Cerebellar cortex (tissue), 1 donor: ENCODE data around the gene HSPA4L.

Experiments
- DNase-seq: peaks from one replicate; pipeline ENCODE4 v3.0.0-alpha.2; 2015; ENCODE audit warnings: low spot score

HSPA4L gene

DNA sequence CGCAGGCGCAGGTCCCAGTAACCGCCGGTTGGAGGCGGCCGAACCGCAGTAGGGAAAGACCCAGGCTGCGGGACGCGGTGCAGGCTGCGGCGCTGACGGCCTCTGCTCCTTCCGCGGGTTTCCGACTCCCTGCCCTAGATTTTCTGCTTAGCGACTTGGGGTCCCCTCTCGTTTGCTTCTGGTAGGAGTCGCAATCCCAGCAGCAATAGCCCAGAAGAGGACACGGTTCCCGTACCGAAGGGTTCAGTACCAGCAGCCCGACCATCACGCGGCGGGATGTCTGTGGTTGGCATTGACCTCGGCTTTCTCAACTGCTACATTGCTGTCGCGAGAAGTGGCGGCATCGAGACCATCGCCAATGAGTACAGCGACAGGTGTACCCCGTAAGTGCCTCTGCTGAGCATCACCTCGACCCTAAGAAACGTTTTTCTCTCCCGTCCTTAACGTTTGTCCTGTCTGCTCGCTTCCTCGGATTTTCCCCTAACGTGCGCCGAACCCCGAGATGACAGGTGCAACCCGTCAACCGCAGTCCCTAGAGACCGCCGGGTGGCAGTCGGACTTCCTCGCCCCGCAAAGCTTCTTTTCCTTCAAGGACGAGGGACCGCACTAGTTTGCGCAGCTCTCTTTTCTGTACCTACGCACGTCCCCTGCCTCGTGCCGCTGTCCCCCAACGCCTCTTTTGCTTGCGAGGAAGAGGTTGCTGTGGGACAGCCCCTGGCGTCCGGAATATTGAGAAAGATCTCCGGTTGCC is at the start of gene HSPA4L:
Gene HSPA4L (plus strand): TSS at position 48 of the 751 bp plus-strand sequence. CDS start 229 bp downstream, at position 277.
- DNase-seq, result no peak

DNA sequence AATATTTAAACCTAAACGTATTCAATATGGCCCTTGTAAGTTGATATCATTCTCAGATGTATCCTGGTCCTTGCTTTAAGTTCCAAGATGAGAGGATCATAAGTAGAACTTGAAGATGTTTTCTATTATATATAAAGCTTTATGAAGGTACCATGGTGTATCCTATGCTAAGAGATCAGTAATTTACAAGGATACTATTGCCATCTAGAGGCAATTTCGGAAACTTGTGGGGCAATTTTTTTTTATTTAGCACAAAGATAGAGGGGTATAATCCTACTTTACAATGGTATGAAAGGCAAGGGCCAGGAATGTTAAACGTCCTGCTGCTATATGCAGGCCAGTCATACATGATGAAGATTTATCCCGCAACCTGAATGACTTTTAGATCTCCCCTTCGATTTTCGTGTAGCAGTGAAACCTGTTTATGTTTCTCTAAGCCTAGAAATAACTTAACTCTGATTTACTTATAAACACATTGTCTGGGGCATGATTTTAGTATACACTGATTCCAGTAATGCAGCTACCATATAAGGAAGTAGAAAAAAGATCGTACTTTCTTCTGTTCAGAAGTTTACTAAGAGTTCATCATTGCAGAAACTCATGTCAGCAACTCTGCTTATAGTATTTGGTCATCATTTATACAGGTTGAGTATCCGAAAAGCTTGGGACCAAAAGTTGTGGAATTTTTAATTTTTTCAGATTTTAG is 49.3 kb upstream of the HSPA4L start:
- peak; percentile 52 for DNase-seq

DNA sequence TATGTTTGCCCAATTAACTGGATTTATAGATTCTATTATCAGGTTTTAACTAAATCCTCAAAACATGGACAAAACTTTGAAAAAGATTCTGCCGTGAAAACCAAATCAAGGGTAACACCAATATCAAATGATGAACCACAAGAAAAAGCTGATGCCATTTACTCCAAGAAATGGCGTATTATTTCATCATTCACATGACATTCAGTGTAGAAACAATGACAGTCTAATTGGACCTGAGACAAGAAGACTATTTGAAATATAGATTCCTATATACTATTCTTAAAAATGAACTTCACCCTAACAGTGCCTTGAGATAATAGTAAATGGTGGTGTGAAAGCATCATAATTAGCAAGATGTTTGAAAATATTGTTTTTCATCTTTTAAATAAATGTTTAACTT is 47.1 kb upstream of the HSPA4L start:
- DNase-seq, result no peak

DNA sequence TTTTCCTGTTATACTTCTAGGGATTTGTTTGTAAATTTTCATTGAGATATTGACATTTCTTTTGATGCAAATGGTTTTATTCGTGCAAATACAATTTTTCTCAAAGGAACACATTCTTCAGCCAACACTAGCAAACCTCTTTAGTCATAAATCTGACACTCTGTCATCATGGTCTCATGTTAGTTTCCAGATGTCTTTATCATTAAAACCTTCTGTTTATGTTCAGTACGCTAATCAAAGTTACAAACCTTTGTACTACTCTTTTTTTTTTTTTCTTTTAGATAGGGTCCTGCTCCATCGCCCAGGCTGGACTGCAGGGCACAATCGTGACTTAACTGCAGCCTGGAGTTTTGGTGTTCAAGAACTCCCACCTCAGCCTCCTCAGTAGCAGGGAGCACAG is 44.8 kb upstream of the HSPA4L start:
- DNase-seq, result no peak

DNA sequence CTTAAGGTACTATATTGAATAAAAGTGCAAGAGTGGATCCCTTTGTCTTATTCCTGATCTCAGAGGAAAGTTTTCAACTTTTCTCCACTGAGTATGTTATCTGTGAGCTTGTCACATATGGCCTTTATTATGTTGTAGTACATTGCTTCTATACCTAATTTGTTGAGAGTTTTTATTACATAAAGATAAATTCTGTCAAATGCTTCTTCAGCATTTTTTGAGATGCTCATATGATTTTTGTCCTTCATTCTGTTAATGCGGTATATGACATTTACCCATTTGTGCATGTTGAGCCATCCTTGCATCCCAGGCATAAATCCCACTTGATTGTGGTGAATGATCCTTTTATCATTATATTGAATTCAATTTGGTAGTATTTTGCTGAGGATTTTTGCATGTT is 40.9 kb upstream of the HSPA4L start:
- DNase-seq, result no peak

DNA sequence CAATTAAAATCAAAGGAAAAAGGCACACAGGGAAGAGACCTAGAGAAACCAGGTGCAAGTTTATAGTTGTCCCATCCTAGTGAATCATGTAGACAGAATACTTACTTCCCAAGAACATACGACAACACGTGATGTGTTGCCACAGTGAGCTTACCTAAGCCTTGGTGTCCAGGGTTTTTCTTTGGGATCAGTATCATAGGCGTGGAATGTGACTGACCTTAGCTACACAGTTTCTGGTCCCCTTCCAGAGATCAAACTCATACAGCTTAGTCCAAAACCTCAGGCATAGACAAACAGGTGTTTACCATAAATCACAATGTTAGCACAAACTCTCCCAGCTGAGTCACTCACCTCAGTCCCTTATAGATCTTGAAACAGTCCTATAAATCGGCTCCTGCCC is 34.2 kb upstream of the HSPA4L start:
- no peak for DNase-seq

DNA sequence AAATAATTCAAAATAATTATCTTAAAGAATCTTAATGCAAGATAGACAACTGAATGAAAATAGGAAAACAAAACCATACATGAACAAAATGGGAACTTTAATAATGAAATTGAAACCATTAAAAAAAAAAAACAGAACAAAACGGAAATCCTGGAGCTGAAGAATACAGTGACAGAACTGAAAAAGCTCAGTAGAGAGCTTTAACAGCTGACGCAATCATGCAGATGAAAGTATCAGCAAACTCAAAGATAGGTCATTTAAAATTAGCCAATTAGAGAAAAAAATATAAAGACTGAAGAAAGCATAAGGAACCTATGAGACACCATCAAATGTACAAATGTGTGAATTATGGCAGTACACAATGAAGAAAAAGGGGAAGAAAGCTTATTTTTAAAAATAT is 33.2 kb upstream of the HSPA4L start:
- no peak for DNase-seq

DNA sequence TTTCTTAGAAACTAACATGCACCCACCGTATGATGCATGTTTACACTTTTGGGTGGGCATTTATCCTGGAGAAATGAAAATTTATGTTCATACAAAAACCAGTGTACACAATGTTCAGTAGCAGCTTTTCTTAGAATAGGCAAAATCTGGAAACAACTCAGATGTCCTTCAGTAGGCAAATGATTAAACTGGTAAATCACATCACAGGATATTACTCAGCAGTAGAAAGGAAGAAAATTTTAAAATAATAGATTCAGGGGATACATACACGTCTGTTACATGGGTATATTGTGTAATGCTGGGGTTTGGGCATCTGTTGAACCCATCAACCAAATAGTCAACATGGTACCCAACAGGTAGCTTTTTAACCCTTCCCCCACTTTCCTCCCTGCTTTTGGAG is 25.2 kb upstream of the HSPA4L start:
- no peak for DNase-seq

DNA sequence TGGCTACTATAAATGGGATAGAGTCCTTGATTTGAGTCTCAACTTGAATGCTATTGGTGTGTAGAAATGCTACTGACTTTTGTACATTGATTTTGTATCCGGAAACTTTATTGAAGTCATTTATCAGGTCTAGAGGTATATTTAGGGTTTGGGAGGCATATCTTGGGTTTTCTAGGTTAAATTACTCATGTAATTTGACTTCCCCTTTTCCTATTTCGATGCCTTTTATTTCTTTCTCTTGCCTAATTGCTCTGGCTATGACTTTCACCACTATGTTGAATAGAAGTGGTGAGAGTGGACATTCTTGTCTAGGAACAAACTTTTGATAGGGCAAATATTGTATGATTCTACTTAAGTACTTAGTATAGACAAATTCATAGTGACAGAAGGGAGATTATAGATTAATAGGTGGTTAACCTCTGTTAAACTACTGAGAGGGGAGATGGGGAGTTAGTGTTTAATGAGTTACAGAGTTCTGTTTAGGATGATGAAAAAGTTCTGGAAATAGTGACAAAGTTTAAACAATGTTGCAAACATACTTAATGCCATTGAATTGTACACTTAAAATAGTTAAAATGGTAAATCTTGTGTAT is 22.8 kb upstream of the HSPA4L start:
- DNase-seq, result no peak

DNA sequence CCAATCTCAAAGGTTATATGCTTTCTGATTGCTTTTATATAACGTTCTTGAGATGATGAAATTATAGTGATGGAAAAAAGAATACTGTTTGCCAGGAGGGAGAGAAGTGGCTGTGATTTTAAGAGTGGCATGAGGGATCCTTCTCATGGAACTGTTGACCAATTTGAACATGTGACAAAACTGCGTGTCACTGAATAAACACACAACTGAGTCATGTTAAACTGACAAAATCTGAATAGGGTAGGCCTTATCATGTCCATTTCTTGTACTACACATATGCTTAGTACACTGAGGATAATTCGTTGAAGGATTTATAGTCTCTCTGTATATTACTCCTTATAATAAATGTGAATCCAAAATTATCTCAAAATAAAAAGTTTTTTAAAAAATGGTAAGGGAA is 22.2 kb upstream of the HSPA4L start:
- DNase-seq, result no peak

DNA sequence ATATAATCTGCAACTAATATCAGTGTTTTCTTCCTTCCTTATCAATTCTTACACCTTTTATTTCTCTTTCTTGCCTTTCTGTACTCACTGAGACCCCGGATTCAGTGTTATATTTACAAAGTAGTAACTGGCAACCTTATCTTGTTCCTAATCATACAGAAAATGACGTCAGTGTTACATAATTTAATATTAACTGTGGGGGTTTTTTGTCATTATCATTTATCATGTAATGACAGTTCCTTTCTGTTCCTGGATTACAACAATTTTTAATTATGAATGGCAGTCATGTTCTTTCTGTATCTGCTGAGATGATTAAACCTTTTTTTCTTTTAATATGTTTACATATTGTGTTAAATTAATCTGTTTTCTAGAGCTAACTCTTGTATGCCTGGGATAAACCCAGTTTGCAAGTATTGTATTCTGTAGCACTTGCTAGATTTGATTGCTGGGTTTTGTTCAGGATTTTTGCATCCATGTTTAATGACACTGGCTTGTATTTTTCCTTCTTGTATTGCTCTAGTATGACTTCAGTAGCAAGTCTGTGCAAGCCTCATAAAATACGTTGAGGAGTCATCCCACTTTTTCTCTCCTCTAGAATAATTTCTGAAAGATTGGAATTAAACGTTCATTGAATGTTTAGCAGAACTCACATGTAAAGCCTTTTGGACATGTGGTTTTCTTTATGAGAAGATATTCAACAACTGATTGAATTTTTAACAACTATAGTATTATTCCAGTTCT is 10.4 kb upstream of the HSPA4L start:
- no peak for DNase-seq

DNA sequence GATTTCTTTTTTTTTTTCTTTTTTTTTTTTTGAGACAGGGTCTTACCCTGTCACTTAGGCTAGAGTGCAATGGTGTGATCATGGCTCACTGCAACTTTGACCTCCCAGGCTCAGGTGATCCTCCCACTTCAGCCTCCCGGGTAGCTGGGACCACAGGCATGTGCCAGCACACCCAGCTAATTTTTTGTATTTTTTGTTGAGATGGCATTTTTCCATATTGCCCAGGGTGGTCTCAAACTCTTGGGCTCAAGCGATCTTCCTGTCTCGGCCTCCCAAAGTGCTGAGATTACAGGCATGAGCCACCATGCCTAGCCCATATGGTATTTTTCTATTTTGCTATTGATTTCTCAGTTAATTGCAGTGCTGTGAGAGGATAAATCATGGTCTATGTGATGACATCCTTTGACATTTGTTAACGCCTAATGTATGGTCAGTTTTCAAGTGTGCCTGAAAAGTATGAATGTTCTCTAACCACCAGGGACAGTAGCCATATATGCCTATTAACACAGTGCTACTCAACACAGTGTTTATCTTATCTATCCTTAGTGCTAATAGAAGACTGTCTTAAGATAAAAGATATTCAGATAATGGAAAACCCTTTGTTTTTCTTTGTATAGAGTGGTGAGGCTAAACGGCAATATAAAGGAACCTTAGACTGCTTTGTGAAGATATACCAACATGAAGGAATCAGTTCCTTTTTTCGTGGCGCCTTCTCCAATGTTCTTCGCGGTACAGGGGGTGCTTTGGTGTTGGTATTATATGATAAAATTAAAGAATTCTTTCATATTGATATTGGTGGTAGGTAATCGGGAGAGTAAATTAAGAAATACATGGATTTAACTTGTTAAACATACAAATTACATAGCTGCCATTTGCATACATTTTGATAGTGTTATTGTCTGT is 9.1 kb upstream of the HSPA4L start:
- no peak for DNase-seq

DNA sequence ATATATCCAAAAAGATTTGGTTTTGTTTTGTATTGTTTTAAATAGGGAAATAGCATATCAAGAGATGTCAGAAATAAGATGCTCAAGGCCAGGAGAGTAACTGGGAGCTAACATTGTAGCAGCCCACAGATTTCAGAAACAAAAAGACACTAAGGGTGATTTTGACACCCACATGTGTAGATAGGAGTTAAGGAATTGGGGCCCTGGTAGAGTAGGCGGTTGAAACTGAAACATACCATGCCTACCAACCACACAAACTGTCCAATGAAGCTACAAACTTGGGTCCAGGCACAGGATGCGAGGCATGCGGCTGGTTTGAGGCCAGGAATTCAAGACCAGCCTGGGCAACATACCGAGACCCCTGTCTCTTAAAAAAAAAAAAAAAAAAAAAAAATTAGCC is 6.3 kb upstream of the HSPA4L start:
- DNase-seq, result no peak

DNA sequence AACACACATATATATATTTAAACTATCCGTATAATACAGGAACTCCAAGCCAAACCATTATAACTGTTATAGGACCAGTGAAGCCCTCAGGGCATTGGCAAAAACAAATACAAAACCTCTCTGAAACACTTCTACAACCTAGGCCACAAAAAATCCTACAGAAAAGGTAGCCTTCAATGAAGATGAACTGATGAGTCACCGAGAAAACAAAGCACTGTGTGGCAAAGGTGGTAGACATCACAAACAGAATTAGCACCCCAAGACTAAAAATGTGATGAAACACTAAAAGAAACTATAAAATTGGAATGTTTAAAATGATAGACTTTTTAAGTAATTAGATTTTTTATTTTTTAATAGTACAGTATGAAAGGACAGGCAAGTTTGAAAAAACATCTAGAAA is 5.5 kb upstream of the HSPA4L start:
- no peak for DNase-seq

DNA sequence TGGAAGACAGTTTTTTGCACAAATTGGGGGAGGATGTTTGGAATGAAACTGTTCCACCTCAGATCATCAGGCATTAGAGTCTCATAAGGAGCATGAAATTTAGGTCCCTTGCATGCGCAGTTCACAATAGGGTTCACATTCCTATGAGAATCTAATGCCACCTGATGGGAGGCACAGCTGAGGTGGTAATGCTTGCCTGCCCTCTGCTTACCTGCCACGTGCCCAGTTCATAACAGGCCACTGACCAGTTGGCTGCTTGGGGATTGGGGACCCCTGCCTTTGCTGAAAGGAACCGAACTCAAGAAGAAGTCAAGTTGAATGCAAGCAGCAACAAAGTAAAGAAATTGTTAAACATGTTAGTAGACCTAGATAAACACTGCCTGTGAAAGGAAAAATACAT is 4.6 kb upstream of the HSPA4L start:
- no peak for DNase-seq

DNA sequence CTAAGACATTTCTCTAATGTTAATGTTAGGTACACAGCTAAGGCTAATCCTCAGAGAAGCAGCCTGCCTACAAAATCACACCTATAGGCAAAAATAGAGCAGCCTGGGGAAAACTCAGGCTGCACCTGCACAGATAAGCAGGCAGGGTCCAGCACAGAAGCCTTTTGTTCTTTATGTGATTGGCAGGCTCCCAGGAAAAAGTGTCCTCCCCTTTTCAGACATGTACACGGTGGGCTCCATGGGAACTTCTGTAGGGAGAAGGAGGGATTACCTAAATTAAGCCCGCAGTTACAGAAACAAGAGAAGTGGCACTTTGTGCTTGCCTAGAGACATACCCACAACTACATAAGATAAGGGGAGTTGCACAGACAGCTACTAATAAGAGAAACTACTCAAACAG is 4.0 kb upstream of the HSPA4L start:
- DNase-seq, result no peak

DNA sequence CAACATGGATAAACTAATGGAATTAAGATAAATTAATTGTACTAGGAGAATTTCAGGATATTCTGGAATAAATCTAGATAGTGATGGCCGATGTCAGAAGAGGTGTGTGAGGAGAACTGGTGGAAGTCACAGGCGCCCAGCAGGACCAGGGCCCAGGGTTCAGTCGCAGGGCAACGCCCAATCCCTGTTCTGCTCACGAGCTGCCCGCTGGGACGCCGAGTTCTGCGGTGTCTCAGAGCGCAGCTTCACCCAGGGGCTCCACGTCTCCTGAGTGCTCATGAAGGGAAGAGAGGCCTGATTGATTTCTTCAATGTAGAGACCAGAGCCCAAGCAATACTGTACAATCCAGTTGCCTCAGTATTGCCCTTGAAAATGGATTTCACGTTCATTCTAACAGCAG is 1.5 kb upstream of the HSPA4L start:
- DNase-seq, result no peak

DNA sequence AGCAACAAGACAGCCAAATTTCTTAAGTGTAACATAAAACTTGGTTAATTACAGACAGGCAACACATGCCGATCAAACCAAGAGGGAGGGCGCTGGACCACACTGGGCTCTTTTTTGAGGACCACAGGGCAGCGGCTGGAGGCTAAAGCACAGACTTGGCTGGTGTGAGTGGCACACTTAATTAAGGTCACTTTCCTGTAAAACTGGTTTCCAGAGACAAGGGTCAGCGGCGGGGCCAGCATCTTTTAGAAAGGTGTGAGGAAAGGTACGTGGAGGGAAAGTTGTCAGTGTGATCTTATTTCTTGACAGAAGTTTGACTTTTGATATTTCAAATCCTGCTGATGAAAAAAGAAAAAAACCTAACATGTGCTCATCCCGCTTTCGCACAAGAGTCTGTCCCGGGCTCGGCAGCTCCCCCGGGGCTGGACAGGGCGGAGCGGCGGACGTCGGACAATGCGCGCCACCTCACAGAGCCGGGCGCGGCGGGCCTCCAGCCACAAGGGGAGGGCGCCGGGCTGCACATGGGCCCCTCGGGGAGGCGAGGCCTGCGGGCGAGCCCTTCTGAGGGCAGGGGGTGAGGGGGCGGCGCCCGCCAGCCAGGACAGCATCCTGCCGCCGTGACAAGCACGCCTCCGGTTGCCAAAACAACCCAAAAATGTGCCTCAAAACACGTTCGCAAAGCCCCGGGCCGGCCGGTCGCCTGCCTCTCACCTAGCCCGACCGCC is 660 bp upstream of the HSPA4L start:
- peak; percentile 29 for DNase-seq

DNA sequence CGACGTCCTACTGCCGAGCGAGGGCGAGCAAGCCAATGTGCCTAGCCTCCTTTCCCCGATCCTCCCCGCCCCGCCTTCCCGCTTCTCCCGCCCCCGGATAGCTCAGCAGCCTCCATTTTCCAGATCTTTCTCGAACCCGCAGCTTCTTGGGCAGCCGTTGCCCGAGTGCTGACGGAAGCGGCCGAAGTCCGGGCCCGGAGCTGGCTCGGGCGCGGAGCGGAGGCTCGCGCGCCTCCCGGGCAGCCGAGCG is 172 bp upstream of the HSPA4L start:
- DNase-seq, result peak; percentile 84

DNA sequence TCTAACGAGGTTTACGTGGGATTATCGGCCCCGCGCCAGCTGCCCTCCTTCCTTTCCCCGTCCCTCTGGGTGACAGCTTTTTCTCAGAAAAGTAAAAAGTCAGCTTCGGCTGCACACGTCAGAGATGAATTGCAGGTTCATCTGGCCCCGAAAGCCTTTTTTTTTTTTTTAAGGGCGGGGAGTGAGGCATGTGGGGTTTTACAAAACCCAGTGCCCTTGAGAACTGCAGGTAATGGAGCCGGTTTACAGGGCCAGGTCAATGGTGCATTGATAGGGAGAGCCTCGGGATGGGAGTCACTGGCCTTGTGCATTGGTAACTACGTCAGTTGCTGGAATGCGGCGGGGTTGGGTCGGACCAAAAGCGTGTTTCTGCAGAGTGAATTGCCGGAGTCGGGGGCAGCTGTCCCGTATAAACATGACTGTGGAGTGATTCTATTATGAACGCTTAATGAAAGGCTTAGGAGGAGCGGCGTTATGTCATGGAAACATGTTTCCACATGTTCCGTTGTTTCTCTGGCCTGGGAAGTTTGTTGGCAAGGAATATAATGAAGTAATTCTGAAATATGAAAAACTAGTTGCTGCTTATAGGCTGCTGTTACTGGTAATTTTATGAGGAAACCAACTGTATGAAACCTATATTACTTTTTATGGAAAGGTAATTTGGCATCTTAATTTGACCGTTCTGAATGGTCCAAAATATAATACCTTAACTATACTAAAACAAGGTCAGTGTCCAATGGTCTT is 1.1 kb downstream of the HSPA4L start:
- DNase-seq, result peak; percentile 76
